GM20431 (cell line): ENCODE measurements around the gene RPL38.

Experiments used
- in situ Hi-C: fragments of 300-500 bp; cut with MseI, MboI; formaldehyde crosslinking; loops from one replicate; pipeline ENCODE4 v1.15.0; 2020; ENCODE audit warnings: low sequenced_read_pairs; ENCODE audit not compliant: unreplicated experiment

RPL38 gene

DNA sequence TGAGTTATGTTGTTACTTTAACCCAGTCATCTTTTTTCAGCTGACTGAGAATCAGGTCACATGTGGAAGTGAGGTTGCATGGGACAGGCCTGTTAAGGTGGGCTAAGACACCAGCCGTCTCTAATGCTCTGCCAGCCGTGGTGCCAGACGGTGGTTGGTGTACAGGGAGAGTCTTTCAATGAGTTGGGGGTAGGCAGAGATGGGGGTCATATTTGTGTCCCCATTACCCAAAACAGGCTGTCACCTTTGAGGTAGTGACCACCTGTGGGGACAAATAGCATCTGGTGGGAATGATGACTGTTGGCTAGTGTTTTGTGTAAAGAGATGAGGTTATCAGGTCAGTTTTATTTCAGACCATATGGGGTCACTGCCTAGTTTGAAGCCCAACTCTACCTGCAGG lies 1.8 kb downstream of the RPL38 start:
- in situ Hi-C loops = no loop called here

DNA sequence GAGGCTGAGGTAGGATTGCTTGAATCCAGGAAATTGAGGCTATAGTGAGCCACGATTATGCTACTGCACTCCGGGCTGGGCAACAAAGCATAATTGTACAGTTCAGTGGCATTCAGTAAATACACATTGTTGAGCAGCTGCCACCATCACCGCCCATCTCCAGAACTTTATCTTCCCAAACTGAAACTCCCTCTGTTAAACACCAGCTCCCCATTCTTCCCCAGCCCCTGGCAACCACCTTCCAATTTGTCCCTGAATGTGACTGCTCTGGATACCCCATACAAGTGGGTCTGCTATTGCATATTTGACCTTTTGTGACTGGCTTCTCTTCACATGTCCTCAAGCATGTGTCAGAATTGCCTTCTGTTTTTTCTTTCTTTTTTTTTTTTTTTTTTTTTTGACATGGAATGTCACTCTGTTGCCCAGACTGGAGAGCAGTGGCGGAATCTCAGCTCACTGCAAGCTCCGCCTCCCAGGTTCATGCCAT lies 2.9 kb downstream of the RPL38 start:
- in situ Hi-C loops = no loop called here

DNA sequence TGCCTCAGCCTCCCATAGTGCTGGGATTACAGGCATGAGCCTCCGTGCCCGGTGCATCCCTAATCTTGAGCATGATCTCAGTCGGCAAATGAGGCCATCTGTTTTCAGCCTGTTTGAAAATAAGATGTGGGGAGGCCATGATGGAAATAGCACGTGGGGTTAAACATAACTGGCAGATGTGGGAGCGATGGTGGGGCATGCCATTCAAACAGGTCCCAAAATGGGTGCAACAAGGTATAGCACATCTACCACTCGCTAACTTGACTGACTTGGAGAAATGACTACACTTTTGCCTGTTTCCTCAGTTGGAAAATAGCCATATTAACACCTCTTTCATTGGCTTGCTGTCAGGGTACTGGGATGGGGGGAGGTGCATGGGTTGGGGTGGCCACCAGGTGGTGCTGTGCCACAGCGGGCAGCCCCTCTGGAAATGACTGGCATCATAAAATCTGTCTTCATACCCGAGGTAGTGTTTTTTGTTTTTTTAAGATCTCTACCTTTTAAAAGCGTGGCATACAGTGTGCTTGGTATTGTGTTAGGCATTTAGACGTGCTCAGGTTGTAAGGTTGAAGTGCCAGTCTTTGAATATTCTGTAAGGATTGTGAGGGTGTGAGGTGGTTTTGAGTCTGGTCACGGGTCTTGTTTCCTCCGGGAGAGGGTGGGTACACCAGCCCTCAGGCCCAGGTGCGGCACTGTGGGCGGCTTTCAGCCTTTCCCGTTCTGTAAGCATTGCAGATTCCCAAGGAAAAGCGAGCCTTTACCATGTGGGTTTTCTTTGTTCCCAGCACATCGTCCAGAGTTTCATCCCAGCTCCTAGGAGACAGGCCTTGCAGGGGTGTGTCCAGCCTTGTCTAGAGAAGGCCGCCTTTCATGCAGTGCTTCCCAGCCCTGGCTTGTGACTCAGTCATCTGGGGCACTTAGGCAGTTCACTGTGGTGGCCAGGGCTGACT lies 7.0 kb downstream of the RPL38 start:
- in situ Hi-C loops = no loop called here

DNA sequence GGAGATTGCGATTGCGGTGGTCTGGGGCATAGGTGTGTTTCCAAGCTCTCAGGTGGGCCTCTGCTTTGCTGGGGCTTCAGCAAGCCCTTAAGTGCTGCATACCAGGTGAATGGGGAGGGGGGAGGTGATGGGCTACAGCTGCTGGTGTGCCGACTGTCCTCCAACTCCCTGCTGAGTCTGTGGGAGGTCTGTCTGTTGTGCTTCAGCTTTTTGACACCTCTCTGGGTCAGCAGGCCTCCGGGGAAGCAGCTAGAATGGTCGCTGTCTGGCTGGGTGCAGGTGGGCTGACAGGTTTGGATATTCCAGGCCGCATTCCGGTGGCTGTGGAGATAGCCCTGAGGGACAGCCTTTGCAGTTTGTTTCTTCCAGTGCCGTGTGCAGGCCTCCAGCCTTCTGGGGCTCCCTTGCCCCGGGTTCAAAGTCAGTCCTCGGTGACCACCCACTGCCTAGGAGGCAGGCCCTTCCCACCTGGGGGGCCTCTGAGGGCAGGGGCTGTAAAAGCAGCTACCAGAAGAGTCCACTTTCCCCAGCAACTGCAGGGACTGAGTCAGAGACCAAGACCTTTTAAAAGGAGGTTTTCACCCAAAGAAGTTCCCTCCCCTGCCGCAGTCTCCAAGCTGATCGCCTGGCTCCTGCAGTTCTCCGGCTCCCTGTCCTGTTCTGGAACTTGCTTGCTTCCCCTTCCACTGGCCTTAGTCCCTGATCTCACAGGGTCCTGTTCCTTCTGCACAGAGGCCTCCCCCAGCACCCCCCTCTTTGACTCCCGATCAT lies 7.8 kb downstream of the RPL38 start:
- in situ Hi-C loops = no loop called here

DNA sequence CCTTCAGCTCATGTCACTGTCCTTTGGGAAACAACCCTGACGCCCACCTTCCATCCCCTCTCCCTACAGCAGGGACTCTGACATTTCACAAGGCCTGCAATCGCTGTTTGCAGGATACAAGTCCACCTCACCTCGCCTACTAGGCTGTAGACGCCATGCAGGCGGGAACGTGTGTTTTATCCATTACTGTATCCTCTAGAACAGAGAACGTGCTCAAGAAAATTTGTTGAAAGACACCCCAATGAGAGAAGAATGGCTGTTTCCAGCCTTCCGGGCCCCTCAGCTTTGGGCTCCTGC lies 8.4 kb downstream of the RPL38 start:
- in situ Hi-C loops = no loop called here

DNA sequence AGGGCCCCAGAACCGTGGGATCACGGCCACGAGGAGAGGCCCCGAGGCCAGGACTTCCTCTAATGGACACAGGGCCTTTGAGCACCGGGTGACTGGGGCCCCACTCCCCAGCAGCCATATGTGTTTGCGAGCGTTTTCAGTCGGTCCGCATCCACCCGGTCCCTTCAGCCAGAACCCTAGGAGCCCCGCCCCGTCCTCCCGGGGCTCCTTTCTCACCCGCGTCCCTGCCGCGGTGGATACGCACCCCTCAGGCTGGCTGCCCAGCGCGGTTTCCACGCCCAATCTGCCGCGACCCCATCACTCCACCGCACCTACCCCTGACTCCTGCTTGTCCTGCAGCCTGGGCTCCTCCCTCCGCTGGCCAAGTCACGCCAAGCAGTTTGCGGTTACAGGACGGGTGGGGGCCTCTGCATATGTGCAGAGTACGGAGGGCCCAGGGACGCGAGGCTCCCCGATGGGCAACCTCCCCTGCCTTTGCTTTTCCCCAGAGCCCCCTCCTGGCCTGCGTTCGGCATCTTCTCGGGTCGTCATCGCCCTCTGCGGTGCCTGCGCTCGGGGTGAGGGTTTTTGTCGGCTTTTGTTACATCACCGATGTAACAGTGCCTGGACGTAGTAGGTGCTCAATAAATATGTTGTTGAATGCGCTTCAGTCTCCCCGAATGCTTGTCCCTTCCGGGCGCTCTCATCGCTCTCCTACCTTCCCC lies 8.9 kb downstream of the RPL38 start:
- in situ Hi-C loops = no loop called here

DNA sequence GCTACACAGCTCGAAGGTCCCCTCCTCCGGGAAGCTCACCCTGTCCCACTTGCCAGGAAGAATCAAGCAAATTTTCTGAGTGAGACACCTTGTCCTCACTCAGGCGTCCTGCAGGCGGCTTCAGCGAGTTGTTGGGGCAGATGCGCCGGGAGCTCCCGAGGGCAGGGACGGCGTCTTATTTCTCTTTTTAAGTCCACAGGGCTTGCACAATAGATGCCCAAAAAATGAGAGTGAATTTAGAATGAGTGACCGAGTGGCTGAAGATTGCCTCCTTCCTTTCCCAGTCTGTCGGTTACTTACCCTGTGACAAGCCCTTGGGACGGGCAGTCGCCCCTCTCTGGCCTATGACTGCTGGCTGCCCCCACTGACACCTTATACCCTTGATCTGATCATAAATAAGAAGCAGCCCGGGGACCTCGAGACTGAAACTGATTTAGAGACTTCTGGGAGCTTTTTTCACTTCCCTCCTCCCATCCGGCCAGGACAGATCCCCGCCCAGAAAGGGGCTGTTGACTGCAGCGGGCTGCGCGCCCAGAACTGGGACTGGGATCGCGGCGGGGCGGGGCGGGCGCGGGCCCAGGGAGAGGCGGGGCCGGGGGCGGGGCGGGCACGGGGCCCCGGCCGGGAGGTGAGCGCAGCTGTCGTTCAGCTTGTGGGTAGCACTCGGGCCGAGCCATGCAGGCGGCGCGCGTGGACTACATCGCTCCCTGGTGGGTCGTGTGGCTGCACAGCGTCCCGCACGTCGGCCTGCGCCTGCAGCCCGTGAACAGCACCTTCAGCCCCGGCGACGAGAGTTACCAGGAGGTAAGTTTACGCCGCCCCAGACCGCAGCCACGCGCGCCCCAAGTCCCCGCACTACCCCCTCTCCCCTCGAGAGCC lies 9.7 kb downstream of the RPL38 start, which contains the start of gene TTYH2:
TTYH2 (plus strand) TSS at position 659 of the 879 bp plus-strand sequence; CDS start at position 676, 17 bp downstream.
- in situ Hi-C loops = no loop called here

DNA sequence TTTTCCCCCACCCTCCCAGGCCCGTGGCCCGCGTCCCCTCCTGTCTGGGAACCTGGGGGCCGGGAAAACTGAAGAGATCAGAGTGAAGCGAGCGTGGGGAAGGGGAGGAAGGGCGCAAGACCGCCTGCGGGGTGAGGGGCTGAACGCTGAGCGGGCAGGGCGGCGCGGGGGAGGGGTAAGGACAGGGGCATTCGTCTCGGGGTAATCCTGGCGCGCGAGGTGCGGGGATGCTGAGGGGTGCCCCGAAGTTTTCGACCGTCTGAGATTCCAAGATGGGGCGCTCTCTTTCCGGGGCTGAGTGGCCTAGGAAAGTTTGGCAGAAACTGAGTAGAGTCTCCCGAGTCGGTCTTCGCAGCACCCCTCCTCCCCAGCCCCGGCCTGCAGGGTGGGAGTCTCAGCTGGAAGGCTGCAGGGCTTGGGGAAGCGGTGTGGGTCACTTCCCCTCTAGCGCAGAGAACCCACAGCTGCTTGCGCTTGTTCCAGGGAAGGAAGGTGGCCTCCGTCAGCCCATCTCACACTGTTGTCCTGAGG lies 10.4 kb downstream of the RPL38 start:
- in situ Hi-C loops = no loop called here

DNA sequence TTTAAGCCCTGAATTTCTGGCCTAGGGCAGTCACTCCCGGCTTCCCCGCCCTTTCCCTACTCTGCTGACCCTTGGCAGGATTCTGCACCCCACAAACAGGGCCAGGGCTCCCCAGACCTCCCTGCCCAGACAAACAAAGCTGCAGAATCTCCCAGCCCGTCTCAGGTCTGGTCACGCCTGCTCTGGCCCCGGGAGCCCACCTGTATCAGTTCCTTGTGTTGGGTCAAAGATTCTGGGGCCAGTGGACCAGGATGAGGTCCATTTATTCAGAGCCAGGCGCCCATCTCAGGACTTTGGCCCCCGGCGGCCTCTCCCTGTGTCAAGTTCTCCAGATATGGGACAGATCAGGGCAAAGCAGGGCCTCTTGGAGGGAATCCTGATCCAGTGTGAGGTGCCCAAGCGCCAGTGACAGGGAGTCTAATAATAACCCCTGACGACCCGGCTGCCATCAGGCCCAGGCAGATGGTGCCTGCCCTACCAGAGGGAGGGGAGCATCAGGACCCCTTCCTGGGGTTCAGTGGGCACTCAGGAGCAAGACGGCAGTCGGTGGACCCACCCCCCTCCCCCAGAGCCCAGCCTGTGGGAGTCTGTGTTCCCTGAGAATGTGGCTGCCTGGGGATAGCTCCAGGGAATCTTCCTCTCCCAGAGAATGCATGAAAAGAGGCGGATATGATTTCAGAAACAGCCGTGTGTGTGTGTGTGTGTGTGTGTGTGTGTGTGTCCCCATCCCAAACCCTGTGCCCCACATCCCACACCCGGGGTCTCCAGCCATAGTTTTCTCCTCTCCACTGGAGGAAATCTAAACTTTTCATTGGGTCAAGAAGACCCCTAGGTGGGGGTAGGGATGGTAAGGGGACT lies 11.2 kb downstream of the RPL38 start:
- in situ Hi-C loops = no loop called here

DNA sequence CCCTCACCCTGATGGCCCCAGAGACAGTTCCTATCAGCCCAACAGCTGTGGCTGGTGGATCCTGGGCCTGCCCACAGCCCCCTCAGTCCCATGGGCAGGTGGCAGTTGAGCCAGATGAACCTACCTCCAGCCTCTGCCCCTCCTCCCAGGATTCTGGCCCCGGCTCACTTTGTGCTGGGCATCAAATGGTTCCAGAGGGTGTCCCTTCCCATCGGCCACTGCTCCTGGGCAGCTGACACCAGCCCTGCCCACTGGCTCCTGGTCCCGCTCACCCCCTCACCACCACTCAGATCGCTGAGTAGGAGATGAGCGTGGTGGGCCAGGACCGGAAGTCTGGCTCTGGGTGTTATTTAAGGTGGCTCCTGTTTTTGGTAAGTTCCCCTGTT lies 11.9 kb downstream of the RPL38 start:
- in situ Hi-C loops = no loop called here

DNA sequence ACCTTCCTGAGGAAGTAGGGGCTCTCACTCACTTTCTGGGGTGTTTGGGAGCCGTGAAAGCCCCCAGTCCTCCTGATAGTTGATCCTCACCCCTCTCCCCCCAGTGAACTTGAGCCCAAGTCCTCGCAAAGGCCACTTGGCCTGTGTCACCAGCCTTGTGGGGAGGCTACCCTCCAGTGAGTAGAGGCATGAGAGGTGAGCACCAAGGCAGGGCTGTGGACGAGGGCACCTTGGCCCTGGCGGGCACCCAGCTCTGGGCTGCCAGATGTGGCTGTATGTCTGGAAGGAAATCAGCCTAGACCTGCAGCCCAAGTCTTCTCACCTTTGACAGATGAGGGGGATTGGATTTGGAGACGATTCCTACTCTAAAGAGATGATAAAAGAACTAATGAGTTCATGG lies 13.0 kb downstream of the RPL38 start:
- in situ Hi-C loops = no loop called here

DNA sequence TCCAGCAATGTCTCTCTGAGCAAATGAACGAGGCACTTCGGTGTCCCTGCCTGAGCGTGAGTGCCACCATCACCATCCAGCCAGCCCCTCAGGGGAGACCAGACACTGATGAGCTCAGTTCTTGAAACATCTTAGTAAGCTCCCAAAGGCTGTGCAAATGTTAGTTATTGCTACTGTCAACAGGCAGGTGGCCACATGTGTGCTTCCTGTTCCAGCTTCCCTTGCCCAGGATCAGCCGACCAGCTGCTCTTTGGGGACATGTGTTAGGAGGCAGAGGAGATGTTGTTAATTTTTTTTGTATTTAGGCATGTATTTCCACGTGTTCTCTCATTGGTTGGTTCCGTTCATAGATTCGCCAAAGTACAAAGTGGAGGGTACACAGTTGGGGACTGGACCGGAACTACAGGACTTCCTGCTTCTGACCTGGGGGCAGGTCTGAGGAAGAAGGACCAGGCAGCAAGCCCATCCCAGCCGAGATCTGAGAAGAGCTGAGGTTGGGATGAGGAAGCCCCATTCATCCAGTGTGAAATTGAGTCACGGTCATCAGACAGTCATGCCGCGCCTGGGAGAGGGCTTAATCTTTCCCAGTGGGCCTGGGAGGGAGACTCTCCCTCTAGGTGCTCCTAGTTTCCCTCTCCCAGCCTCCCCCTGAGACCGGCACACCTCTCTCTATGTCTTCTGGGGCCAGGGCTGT lies 13.7 kb downstream of the RPL38 start:
- in situ Hi-C loops = no loop called here

DNA sequence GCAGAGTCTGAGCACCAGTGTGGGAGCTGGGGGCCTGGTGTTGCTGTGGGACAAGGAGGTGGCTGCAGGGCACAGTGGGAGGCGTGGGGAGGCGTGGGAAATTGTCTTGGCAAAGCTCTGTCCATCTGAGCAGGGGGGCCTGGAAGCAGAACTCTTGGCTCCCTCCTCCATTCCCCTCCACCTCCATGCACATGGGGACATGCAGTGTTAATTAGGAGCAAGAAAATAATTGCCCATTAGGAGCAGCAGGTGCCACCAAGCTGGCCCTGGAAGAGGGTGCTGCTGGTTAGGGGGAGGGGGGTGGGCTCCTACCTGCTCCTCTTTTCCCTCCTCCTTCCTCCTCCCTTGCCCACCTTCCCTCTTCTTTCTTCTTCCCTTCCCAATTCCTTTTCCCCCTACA lies 14.4 kb downstream of the RPL38 start:
- in situ Hi-C loops = no loop called here

DNA sequence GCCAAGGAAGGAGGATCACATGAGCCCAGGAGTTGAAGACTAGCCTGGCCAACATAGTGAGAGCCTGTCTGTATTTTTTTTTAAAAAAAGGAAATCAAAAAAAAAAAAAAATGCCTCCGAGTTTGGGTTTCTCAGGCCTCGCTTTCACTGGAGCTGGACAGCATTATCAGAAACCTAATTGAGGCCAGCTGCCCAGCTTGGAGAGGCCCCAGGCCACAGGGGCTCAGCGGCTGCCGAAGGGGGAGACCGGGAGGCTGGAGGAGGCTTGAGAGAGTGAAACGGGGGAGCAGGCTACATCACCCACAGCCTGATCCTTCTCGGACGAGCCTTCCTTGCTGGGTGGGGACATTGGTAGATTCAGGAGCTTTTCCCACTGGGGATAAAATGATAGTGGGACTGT lies 15.0 kb downstream of the RPL38 start:
- in situ Hi-C loops = no loop called here

DNA sequence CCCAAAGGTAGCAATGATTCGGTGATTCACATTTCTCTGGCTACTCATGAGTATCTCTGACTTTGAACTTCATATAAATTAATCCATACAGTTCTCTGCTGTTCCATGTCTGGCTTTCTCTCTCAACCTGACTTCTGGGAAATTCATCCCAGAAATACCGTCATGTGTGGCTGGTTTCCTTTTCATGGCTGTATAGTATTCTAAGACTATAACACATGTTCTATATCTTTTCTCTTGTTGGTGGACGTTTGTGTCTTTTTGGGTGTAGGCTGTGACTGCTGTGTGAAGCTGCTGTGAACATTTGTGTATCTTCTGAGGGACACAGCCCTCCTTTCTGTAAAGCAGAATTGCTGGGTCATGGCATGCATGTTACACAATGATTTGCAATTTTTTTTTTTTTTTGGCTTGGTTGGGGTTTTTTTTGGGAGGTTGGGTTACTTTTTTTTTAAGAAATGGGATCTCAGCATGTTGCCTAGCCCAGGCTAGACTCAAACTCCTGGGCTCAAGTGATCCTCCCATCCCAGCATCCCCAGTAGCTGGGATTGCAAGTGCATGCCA lies 16.2 kb downstream of the RPL38 start:
- in situ Hi-C loops = no loop called here

DNA sequence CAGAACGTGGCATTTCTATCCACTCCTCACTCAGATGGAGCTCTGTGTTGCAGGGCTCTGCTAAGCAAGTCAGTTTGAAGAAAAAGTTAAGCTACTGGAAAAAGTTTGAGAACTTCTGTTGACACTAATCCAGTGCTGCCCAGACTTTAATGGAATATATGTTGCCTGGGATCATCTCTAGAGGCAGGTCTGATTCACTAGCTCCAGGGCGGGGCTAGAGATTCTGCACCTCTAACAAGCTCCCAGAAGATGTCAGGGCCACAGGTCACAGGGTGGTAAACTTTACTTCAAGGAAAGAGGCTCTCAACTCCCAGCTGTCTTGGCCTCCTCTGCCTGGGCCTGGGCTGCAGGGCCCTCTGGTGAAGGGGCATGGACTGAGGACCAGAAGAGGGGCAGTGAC lies 16.7 kb downstream of the RPL38 start:
- in situ Hi-C loops = no loop called here

DNA sequence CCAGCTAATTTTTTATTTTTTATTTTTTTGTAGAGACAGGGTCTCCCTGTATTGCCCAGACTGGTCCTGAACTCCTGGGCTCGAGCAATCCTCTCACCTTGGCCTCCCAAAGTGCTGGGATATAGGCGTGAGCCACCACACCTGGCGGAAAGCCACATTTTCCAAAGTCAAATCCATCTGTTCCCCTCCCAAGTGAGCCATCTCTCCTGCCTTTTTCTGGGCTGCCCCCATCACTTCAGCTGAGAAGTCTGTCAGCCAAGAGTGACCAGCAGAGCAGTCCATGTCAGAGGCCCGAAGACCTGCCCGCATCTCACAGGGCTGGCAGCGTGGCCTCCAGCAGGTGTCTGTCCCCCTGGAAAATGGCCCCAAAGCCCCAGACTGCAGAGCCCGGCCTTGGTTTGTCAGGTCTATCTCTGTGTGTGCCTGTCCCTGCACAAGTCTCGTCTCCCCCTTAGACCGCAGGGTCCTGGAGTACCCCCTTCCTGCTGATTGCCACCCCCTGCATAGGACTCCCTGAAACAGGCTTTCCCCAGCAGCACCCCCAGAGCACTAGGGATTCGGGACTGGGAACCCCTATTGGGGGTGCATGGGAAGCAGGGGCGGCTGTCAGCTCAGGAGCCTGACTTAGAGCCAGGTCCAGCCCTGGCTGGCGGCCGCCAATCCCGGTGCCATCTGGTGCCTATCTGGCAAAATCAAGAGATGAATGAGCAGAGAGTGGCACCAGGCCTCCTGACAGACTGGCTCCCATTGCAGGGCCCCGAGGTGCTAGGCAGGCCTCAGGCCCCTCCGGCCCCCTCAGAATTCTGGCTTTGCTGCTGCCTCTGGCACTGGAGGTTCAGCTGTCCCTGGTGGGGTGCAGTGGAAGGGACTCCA lies 17.7 kb downstream of the RPL38 start:
- in situ Hi-C loops = no loop called here
